Adrenal gland (tissue), 12 donors: ENCODE measurements around the gene PLSCR1. TPM values are rescaled to one million over a fixed set of nuclear protein-coding genes. Genes with fewer than 3 reads are reported as not detected.

ENCODE experiments used
- DNase-seq, 7 donors: peaks; one replicate each; pipeline ENCODE4 v3.0.0-alpha.2; 2019 to 2020
- H3K27ac ChIP-seq, 5 donors: fragments of 200-600 bp; sonication (generic) in 4 of 5; 1 replicate in 3 of 5; 2 replicates in 2 of 5; pipeline versions ENCODE4 v1.5.1 to v1.8.0; 2016 to 2020; ENCODE audit warnings: mild to moderate bottlenecking in 1 of 5
- H3K27me3 ChIP-seq: fragments of 200-600 bp; 2 replicates; pipeline ENCODE4 v1.8.0; 2021
- H3K36me3 ChIP-seq, 2 donors: fragments of 200-600 bp; replicated peaks in 1 of 2; 1 replicate in 1 of 2; 2 replicates in 1 of 2; pipeline versions ENCODE4 v1.5.1 to v1.8.0; 2018 to 2022
- H3K4me1 ChIP-seq, 2 donors: fragments of 200-600 bp; replicated peaks in 1 of 2; 1 replicate in 1 of 2; 2 replicates in 1 of 2; pipeline versions ENCODE4 v1.5.1 to v1.8.0; 2018 to 2021
- H3K4me3 ChIP-seq, 4 donors: fragments of 200-600 bp; sonication (generic) in 3 of 4; one replicate each; pipeline ENCODE4 v1.5.1; 2016 to 2018
- H3K9me3 ChIP-seq, 3 donors: fragments of 200-600 bp; sonication (generic) in 1 of 3; replicated peaks in 1 of 3; 1 replicate in 2 of 3; 2 replicates in 1 of 3; pipeline versions ENCODE4 v1.5.1 to v1.8.0; 2016 to 2021
- CTCF ChIP-seq, 6 experiments: fragments of 450-650 bp in 4 of 6; fragments of 200-600 bp in 2 of 6; sonication (generic) in 1 of 6; IDR thresholded peaks; 1 replicate in 5 of 6; 2 replicates in 1 of 6; pipeline versions ENCODE4 v1.5.1 to v1.8.0; 2016 to 2021; ENCODE audit warnings: antibody characterized with exemption in 6 of 6, mild to moderate bottlenecking in 2 of 6, moderate library complexity in 1 of 6
- POLR2A ChIP-seq, 2 donors: fragments of 450-650 bp; IDR thresholded peaks; one replicate each; pipeline ENCODE4 v1.6.1; 2017; ENCODE audit warnings: antibody characterized with exemption in 2 of 2, mild to moderate bottlenecking in 2 of 2, moderate library complexity in 1 of 2
- WGBS, 4 donors: extraction: QIAGEN DNeasy Blood & Tissue Kit in 2 of 4; methylation state at CpG; one replicate each; pipeline versions ENCODE4 v1.1.5 to v1.1.7; 2013 to 2017; 5-methylcytosine and 5-hydroxymethylcytosine counted together
- intact Hi-C, 2 donors: fragments of 100-400 bp; cut with DNase I; formaldehyde crosslinking; loops; one replicate each; pipeline versions ENCODE4 v1.14.1 to v1.15.0; 2022 to 2023
- polyA plus RNA-seq, 3 donors: library from polyadenylated mRNA; stranded (reverse); fragments of 200-250 nt in 2 of 3; fragments of 350-450 nt in 1 of 3; fragmentation: Illumina TruSeq in 1 of 3; extraction: RNeasy Lipid Tissue Mini Kit (QIAGEN cat#74804) in 1 of 3; gene quantifications; one replicate each; pipeline ENCODE4 v1.2.3, GENCODE V29; 2013 to 2014
- total RNA-seq, 9 donors: library from RNA; depleted of rRNA in 4 of 9; stranded (reverse); fragments of >200 nt in 4 of 9; fragments of 120-200 nt in 1 of 9; fragmentation: NEBNext Ultra II Directional in 1 of 9; extraction: Animal tissue kit (Norgen Biotek cat#: 25700) in 1 of 9; gene quantifications; one replicate each; pipeline versions ENCODE4 v1.1.0 to v1.2.4, GENCODE V29; 2013 to 2023
- donor health status: healthy with polysubstance abuse.
- donor health status: Bipolar disorder and iron deficiency.
- donor health status: DM: yes; HTN: yes; CAD: no.
- donor health status: DM: no; HTN: no; CAD: no.
- donor health status: DM: no; HTN: no; CAD: no.
- donor health status: DM: yes; HTN: yes; CAD: no.

PLSCR1 gene
- total and polyA plus RNA-seq, 12 donors: 19.3 to 98.7 (median 49.5) TPM

GRCh38 chr3:146470425-146470990, 73.9 kb downstream of the PLSCR1 start:
- Histone ChIP-seq H3K4me3 (no peak overlapping the region), H3K36me3 (no peaks in the 10 kb centered on the region), H3K4me1 (no peaks in the 10 kb centered on the region), H3K27me3 (no peaks in the 10 kb centered on the region), H3K27ac (no peak overlapping the region), H3K9me3 (no peaks in the 10 kb centered on the region)
- DNase-seq: no peak
- no peak for TF ChIP-seq POLR2A (IDR thresholded peaks at IDR 0.05)
- no peak for TF ChIP-seq CTCF (IDR thresholded peaks at IDR 0.05)
- intact Hi-C loops: no loop called here
- WGBS, 4 donors: 85 to 91% (median 87%) methylated on average over 9 of the region's 9 CpGs

GRCh38 chr3:146469150-146470017, 75.0 kb downstream of the PLSCR1 start, which contains the start of gene PLSCR2:
Gene PLSCR2, minus strand, starts transcription at chr3:146469561. Its CDS starts 9,657 bp downstream, at chr3:146459904.
- DNase-seq: peak; percentile 35 to 76 (median 48)

GRCh38 chr3:146468671-146469149, 75.7 kb downstream of the PLSCR1 start:
- DNase-seq: no peak
- Histone ChIP-seq H3K36me3 (no peaks in the 10 kb centered on the region), H3K9me3 (no peaks in the 10 kb centered on the region), H3K4me1 (no peaks in the 10 kb centered on the region), H3K4me3 (no peak overlapping the region), H3K27ac (peak overlapping the region in 1 of 5 donors; percentile 79), H3K27me3 (no peaks in the 10 kb centered on the region)
- intact Hi-C loops: no loop called here
- WGBS, 4 donors: 77 to 83% (median 81%) methylated on average over 10 of the region's 10 CpGs
- TF ChIP-seq CTCF (IDR thresholded peaks at IDR 0.05) (no peak), POLR2A (IDR thresholded peaks at IDR 0.05) (no peak)

More at GRCh38 chr3:146469150-146470017, 75.0 kb downstream of the PLSCR1 start, which contains the start of gene PLSCR2:
- Histone ChIP-seq H3K27me3 (no peaks in the 10 kb centered on the region), H3K27ac (peak within 1 kb of the TSS in 2 of 5 donors; percentile 42 to 79), H3K9me3 (no peaks in the 10 kb centered on the region), H3K4me3 (peak within 1 kb of the TSS in 3 of 4 donors; percentile 22 to 87 (median 33)), H3K36me3 (no peaks in the 10 kb centered on the region), H3K4me1 (no peaks in the 10 kb centered on the region)
- intact Hi-C loops: no loop called here
- no peak for TF ChIP-seq CTCF (IDR thresholded peaks at IDR 0.05)
- no peak for TF ChIP-seq POLR2A (IDR thresholded peaks at IDR 0.05)
- 9 to 15% (median 10%) methylated on average over 27 to 51 of the region's 51 CpGs for WGBS, 4 donors

- no peak for DNase-seq
- TF ChIP-seq CTCF (IDR thresholded peaks at IDR 0.05): no peak
- no peak for TF ChIP-seq POLR2A (IDR thresholded peaks at IDR 0.05)
- H3K9me3 ChIP-seq: no peaks in the 10 kb centered on the region
- no peaks in the 10 kb centered on the region for H3K27me3 ChIP-seq
- no peaks in the 10 kb centered on the region for H3K4me1 ChIP-seq
- no peak overlapping the region for H3K27ac ChIP-seq
- no peak overlapping the region for H3K4me3 ChIP-seq
- intact Hi-C loops: no loop called here
- H3K36me3 ChIP-seq: no peaks in the 10 kb centered on the region
- WGBS, 4 donors: 67 to 81% (median 70%) methylated on average over 4 of the region's 4 CpGs
Measured at GRCh38 chr3:146468234-146468633, 76.2 kb downstream of the PLSCR1 start.
